LoVo (cell line): ENCODE results near the gene ASPDH.
"Not testable (repeated sequence)": the region's sequence is repeated elsewhere in the genome, so short reads cannot be mapped to it uniquely, and the experiment has no call there.

Experiments used
- DNase-seq: peaks from one replicate; pipeline ENCODE4 v3.0.0-alpha.2; 2016; ENCODE audit warnings: low spot score

ASPDH gene

DNA sequence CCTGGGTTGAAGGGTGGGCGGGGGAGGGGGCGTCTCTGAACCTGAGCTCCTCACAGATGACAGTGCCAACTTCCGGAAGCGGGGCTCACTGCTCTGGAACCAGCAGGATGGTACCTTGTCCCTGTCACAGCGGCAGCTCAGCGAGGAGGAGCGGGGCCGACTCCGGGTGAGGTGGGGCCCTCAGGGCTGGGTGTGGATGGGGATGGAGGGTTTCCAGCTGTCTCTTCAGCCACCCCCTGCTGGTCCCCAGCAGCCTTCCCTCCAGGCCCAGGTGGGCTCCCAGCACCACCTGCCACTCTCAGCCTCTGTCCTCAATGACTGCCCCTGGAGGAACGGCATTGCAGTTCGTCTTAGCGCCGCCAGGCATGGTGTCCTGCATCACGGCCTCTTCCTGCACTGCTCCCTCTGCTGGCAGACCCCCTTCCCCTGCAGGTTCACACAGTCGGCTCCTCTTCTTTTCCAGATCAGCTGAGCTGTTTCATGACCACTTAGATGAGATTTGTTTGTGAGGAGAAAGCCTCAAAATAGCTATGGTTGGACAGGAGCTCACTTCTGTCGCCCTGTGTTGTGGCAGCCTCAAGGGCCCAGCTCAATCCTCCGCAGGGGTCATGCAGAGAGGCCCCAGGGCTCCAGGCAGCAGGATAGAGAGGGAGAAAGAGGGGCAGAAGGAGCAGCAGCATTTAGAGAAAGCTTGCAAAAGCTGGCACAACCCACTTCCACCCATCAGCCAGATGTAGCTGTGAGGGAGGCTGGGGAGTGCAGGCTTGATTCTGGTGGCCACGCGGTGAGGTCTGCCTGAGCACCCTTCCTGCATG lies 34.6 kb downstream of the ASPDH start:
- no peak for DNase-seq

DNA sequence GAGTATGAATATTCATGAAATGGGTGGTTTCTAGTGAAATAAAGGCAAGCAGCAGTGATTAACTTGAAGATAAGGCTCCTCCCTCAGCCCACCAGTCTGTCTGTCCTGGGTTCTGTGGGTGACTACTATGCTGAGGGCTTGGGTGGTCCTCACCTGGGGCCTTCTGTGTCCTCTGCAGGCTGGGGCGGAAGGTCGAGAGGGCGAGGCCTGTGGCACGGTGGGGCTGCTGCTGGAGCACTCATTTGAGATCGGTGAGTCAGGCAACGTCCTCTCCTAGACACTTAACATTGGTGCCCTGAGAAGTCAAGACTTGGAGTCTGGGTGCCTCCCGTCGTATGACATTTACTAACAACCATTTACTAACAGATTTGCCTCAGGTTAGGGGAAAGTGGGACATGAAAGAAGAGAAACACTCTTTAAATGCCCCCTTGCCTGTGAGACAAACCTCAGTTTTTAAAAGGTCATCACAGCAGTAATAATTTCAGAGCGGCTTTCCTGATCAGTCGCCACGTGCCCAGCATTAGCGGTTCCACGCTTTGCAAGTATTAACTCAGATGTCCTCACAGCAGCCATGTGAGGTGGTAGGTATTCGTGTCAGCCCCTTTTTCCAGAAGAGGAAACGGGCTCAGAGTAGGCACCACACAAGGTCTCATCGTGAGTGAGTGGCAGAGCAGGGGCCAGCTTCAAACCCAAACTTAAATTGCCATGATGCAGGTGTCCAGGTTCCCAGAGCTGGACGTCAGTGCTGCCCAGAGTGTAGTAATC lies 35.8 kb downstream of the ASPDH start:
- no peak for DNase-seq

GRCh38 chr19:50476907-50477238 lies 36.8 kb downstream of the ASPDH start:
- no peak for DNase-seq

- DNase-seq, result peak; percentile 95
Measured at GRCh38 chr19:50476224-50476906, 37.3 kb downstream of the ASPDH start, which contains the start of the genes EMC10 and GARIN5A. Gene EMC10 (plus strand): TSS chr19:50476507. CDS start chr19:50476545, 38 bp downstream. Gene GARIN5A (minus strand): TSS chr19:50476848. CDS start chr19:50476388, 460 bp downstream.

DNA sequence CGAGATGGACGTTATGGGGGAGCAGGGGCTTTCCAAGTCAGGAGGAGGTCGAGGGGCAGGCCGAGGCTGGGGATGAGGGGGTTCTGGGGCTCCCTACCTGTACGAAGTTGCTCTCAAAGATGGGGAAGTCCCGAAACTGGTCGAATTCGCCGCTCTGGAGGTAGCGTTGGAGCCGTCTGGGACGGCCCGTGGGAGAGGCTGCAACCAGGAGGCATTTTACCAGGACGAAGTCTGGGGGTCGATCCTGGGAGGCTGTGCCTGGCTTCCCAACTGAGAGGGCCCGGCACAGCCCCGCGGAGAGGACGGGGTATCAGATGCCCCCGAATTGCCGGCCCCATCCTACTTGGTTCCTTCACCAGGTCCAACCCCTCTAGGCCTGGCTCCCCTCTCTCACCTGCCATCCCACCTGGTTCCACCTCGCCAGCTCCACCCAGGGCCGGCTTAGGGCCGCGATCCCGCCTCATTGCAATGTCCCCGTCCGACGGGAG lies 37.9 kb downstream of the ASPDH start:
- no peak for DNase-seq

DNA sequence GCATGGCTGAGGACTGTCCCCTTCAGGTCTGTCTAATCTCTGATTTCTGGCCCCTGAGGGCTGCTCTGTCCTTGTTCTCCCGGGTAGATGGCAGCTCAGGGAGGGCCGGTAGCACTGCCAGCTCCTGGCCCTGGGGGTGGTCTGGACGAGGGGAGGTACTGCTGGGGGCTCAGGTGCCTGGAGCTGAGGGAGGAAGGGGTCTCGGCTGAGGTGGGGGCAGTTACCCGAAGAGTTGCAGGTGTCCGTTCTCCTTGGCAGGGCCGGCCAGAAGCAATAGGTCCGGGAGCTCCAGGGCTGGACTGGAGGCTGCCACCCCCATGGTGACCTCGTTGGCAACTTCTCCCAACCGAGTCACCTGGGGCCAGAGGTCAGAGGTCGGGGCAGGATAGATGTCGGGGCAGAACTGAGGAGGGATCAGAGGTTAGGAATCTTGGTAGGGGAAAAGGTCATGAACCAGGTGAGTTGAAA lies 38.6 kb downstream of the ASPDH start:
- DNase-seq, result no peak

DNA sequence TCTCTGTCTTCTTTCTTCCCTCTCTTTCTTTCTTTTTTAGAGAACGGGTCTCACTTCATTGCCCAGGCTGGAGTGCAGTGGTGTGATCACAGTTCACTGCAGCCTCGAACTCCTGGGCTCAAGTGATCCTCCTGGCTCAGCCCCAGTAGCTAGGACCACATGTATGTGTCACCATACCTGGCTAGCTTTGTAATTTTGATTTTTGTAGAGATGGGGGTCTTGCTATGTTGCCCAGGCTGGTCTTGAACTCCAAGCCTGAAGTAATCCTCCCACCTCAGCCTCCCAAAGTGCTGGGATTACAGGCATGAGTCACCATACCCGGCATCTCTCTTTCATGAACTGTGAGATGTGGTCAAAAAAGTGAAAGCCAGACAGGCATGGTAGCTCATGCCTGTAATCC lies 40.4 kb downstream of the ASPDH start:
- not testable (repeated sequence) for DNase-seq

DNA sequence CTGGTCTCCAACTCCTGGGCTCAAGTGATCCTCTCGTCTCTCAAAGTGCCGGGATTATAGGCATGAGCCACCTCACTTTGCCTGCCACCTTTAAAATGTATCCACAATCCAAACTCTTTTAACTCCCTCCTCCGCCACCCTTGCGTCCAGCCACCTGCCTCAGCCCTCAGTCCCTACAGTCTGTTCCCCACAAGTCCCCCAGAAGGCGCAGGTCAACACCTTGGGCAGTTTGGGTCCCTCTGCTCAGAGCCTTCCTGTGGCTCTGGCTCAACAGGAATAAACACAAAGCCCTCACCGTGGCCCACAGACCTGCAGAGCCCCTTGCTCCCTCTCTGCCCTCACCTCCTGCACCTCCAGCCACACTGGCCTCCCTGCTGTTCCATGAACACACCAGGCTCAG lies 44.9 kb downstream of the ASPDH start:
- DNase-seq, result no peak

- DNase-seq, result no peak
Measured at GRCh38 chr19:50467566-50467965, 46.1 kb downstream of the ASPDH start.

DNA sequence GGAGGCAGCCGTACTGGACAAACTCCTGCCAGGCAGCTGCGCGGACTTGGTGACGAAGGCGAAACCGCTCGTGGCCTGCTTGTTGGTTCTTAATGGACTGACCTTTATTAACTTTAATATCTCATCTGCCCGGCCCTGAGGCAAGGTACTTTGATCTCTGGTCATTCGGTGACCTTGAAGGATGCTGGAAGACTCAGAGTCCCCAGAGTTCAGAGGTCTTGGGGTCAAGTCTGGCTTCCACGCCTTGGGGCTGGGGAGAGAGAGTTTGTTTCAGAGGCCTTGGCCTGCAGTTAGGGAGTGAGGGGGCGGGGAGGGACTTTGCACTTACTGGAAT lies 47.0 kb downstream of the ASPDH start:
- DNase-seq, result no peak

GRCh38 chr19:50465986-50466705 lies 47.6 kb downstream of the ASPDH start:
- no peak for DNase-seq

GRCh38 chr19:50465000-50465399 lies 48.7 kb downstream of the ASPDH start:
- DNase-seq, result no peak

DNA sequence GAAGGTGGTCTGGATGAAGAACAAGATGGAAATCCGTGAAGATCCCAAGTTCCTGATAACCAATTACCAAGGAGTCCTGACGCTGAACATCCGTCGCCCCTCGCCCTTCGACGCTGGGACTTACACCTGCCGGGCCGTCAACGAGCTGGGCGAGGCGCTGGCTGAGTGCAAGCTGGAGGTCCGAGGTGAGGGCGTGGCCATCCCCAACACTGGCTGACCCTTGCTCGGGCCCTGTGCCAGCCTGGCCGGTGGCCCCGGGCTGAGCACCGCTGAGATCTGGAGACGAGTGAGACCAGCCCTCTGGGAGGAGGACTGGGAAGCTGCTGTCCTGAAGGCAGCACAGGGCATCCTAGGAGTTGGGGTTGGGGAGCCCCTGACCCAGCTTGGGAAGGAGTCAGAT lies 49.4 kb downstream of the ASPDH start:
- no peak for DNase-seq

DNA sequence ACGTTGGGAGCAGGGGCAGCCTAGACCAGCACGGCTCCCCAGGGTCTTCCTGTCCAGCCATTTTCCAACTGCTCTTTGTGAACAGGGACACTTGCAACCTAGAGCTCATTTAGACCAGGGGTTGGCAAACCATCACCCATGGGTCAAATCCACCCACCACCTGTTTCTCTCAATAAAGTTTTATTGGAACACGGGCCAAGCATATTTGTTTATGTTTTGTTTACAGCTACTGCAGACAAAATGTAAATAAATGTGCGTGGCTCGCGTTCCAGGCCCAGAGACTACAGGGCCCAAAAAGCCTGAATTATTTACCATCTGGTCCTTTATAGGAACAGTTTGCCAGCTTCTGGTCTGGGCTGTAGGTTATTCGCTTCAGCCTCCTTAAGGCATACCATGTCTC lies 50.7 kb downstream of the ASPDH start:
- DNase-seq, result no peak
